Measurements from ENCODE around the gene SEPTIN8. TPM values are rescaled to one million over a fixed set of nuclear protein-coding genes. Genes with fewer than 3 reads are reported as not detected.
A peak's percentile ranks its signal among the peaks of the same experiment; 100 is the strongest.

SEPTIN8 gene
- total and polyA plus RNA-seq, 3 experiments from 2014 or later = 2.8 to 38.1 (median 34.5) TPM

DNA sequence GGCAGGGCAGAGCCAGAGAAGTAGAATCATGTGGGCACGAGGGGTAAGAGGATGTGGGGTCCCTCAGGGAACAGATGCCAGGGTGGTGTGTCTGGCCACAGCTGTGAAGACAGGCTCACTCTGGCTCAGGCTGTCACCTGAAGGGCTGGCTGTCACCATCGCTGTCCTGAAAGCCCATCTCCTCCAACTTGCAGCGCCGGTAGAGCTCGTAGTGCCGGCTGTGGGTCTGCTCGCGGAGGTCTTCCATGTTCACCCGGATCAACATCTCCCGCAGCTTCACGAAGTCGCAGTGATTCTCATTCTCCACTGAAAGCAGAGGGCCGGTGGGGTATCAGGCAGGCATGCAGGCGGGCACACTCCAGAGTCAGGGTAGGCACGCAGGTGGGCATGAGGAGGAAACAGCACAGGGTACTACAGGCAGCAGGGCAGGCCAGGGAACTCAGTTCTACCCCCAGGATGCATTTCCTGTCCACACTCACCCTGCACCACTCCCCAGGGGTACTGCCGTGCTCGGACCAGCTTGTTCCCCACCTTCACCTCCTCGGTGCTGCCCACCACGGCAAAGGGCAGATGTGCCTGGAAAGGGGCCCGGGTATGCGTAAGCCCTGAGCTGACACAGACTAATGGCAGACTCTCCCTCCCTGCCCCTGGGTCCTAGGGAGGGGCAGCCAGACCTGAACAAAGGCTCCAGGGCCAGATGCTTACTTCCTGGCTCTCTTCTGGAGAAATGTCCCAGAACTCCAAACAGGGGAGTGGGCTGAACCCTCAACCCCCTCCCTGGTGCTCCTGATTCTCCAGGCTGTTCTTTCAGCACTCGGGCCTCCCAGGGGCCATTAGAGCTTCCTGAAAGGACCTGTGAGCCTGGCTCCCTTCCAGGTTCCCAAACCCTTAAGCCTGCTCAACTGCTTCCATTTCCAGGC lies 15.5 kb downstream of the SEPTIN8 start:
- peak overlapping the region in 2 of 8 donors; percentile 42 to 68 for H3K27ac Mint-ChIP-seq
- H3K27me3 Mint-ChIP-seq = peaks cover 0 to 2% of the 10 kb centered on the region in 2 donors
- POLR2A ChIA-PET = no interaction called here
- DNase-seq = peak in 1 of 5 donors; percentile 37
- Histone ChIP-seq H3K4me1 (ENCODE audit: insufficient read depth, low read length) (no peaks in the 10 kb centered on the region), H3K36me3 (ENCODE audit: insufficient read depth, low read length) (no peaks in the 10 kb centered on the region), H3K27ac (ENCODE audit: low read depth, low read length) (no peak overlapping the region), H3K4me3 (ENCODE audit: low read length) (no peak overlapping the region), H3K9me3 (ENCODE audit: low read length) (no peaks in the 10 kb centered on the region), H3K27me3 (ENCODE audit: insufficient read depth, low read length, poor library complexity, severe bottlenecking) (no peaks in the 10 kb centered on the region)
- CTCF ChIA-PET = no interaction called here
- no peak overlapping the region for H3K4me3 Mint-ChIP-seq
- H3K4me1 Mint-ChIP-seq = no peaks in the 10 kb centered on the region
- peaks cover 0 to 46% (median 3%) of the 10 kb centered on the region in 3 donors for H3K36me3 Mint-ChIP-seq
- H3K9me3 Mint-ChIP-seq = no peaks in the 10 kb centered on the region

DNA sequence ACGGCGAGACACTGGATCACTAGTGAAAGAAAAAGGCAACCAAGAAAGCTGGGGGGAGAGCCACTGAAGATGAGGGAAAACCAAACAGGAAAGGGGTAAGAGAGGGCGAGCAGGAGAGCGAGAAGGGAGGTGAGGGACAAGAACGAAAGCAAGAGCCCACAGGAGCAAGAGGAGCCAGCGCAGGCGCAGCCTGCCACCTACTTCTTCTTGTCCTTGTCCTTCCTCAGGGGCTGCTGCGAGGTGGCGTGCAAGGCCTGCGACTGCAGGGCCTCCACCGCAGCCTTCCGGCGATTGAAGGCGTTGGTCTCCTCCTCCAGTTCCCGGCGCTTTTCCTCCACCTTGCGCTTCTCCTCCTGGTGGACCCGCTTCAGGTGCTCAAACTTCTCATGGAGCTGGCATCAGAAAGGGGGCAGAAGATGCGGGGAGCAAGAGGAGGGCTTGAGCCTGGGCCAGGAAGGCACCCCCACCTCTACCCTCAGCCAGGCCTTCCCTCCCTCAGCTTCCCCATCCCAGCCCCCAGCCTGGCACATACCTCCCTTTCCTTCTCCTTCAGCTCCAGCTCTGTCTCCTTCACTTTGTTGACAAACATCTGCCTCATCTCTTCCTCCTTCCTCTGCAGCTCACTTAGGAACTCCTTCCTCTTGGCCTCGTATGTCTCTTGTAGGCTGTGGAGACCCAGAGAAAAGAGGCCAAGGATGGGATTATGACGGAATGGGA lies 16.3 kb downstream of the SEPTIN8 start:
- CTCF ChIA-PET = no interaction called here
- POLR2A ChIA-PET = no interaction called here
- peaks cover 0 to 2% of the 10 kb centered on the region in 2 donors for H3K27me3 Mint-ChIP-seq
- Histone ChIP-seq H3K4me3 (ENCODE audit: low read length) (no peak overlapping the region), H3K4me1 (ENCODE audit: insufficient read depth, low read length) (no peaks in the 10 kb centered on the region), H3K27ac (ENCODE audit: low read depth, low read length) (no peak overlapping the region), H3K9me3 (ENCODE audit: low read length) (no peaks in the 10 kb centered on the region), H3K27me3 (ENCODE audit: insufficient read depth, low read length, poor library complexity, severe bottlenecking) (no peaks in the 10 kb centered on the region), H3K36me3 (ENCODE audit: insufficient read depth, low read length) (no peaks in the 10 kb centered on the region)
- H3K27ac Mint-ChIP-seq = peak overlapping the region in 3 of 8 donors; percentile 40 to 65 (median 59)
- H3K9me3 Mint-ChIP-seq = no peaks in the 10 kb centered on the region
- no peaks in the 10 kb centered on the region for H3K4me1 Mint-ChIP-seq
- peak in 1 of 5 donors; percentile 41 for DNase-seq
- peaks cover 0 to 46% (median 3%) of the 10 kb centered on the region in 3 donors for H3K36me3 Mint-ChIP-seq
- H3K4me3 Mint-ChIP-seq = no peak overlapping the region

DNA sequence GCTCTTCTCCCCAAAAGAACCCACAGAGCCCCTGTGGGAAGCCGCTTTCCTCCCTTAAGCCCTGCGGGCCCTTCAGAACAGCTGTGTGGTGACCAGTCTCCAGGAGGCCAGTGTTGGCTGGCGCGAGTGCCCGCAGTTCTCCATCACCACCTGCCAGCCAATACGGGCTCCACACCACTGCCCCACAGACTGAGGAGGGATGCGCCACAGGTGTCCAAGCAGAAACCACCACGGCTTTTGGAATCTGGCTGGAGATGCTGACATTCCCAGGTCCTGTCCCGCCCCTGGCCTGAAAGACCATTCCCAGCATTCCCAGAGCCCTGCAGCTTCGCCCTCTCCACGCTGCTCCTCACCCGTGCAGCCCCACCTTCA lies 17.0 kb downstream of the SEPTIN8 start:
- CTCF ChIA-PET = interaction anchor here (1.1 kb wide), 1 partner anchor 60 kb away, joined by 3 read pairs; no protein-coding TSS in a partner anchor
- POLR2A ChIA-PET = no interaction called here
- H3K9me3 Mint-ChIP-seq = no peaks in the 10 kb centered on the region
- no peaks in the 10 kb centered on the region for H3K4me1 Mint-ChIP-seq
- peaks cover 0 to 2% of the 10 kb centered on the region in 2 donors for H3K27me3 Mint-ChIP-seq
- DNase-seq = peak in 1 of 5 donors; percentile 37
- H3K27me3 ChIP-seq (ENCODE audit: insufficient read depth, low read length, poor library complexity, severe bottlenecking) = no peaks in the 10 kb centered on the region
- no peak overlapping the region for H3K4me3 Mint-ChIP-seq
- H3K27ac ChIP-seq (ENCODE audit: low read depth, low read length) = no peak overlapping the region
- no peaks in the 10 kb centered on the region for H3K4me1 ChIP-seq (ENCODE audit: insufficient read depth, low read length)
- no peak overlapping the region for H3K4me3 ChIP-seq (ENCODE audit: low read length)
- no peaks in the 10 kb centered on the region for H3K9me3 ChIP-seq (ENCODE audit: low read length)
- H3K36me3 Mint-ChIP-seq = peaks cover 0 to 49% (median 3%) of the 10 kb centered on the region in 3 donors
- no peaks in the 10 kb centered on the region for H3K36me3 ChIP-seq (ENCODE audit: insufficient read depth, low read length)
- no peak overlapping the region for H3K27ac Mint-ChIP-seq

DNA sequence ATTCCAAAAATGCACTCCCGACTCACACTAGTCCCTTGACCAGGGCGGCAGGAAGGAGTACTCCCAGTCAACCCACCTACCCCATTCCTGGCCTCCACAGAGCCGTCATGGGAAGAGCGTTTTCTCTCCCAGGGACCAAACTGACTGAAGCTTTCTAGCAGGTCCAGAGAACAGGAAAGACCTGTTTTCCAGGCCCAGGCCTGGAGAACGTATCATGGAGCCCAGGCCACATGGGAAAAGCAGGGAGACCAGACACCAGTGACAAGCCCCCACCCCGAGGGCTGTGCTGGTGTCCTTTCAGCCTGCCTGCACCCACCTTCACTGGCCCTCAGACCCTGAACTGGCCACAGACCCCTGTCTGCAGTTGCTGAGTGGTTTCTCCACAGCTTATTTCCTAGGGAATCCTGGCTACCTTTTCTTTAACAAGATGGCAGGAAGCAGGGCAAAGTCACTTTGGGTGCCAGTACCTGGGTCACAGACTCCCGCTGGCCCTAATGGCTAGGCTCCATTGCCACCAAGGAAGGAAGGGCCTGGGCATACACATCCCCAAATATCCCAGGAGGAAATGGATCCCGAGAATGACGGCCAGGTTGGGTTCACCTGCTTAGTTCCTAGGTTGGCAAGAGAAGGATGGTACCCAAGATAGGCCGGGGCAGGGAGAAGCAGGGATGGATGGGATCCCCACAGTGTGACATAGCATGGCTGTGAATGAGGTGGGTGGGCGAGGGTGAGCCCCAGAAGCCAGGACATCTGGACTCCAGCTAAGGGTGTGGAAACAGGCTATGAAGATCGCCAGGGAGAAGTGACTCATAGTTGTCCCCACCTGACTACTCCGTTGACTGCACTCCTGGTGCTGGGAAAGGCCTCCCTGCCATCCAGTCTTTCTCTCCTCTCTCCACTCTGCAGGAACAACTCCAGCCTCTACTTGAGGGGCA lies 17.7 kb downstream of the SEPTIN8 start:
- peaks cover 0 to 49% (median 3%) of the 10 kb centered on the region in 3 donors for H3K36me3 Mint-ChIP-seq
- Histone ChIP-seq H3K27ac (ENCODE audit: low read depth, low read length) (no peak overlapping the region), H3K4me3 (ENCODE audit: low read length) (no peak overlapping the region), H3K36me3 (ENCODE audit: insufficient read depth, low read length) (no peaks in the 10 kb centered on the region), H3K9me3 (ENCODE audit: low read length) (no peaks in the 10 kb centered on the region), H3K27me3 (ENCODE audit: insufficient read depth, low read length, poor library complexity, severe bottlenecking) (no peaks in the 10 kb centered on the region), H3K4me1 (ENCODE audit: insufficient read depth, low read length) (no peaks in the 10 kb centered on the region)
- H3K4me1 Mint-ChIP-seq = no peaks in the 10 kb centered on the region
- ChIA-PET POLR2A (no interaction called here), CTCF (interaction anchor here (1.1 kb wide), 1 partner anchor 61 kb away, joined by 3 read pairs; no protein-coding TSS in a partner anchor)
- H3K27ac Mint-ChIP-seq = peak overlapping the region in 2 of 8 donors; percentile 4 to 68
- no peaks in the 10 kb centered on the region for H3K9me3 Mint-ChIP-seq
- no peak overlapping the region for H3K4me3 Mint-ChIP-seq
- peak in 1 of 5 donors; percentile 32 for DNase-seq
- peaks cover 0 to 2% of the 10 kb centered on the region in 2 donors for H3K27me3 Mint-ChIP-seq

DNA sequence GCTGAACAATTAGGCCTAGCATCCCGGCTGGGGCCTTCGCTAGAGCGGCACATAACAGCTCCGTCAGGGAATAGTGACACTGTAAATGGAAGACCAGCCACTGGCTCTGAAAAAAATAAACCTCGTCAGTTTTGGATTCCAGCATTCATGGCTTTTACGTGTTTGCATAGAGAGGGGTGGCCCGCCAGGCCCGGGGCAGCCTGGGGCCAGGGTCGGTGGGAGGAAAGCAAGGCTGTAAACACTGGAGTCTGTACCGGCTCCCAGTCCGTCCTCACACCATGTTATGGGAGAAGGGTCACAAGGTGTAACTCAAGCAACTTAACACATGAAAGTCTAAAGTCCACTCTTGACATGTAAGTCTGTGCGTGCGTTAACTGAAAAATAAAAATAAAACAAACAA lies 18.6 kb downstream of the SEPTIN8 start:
- H3K36me3 Mint-ChIP-seq = peaks cover 0 to 48% (median 5%) of the 10 kb centered on the region in 3 donors
- peaks cover 0 to 2% (median 0%) of the 10 kb centered on the region in 3 donors for H3K4me1 Mint-ChIP-seq
- no peaks in the 10 kb centered on the region for H3K9me3 ChIP-seq (ENCODE audit: low read length)
- no peaks in the 10 kb centered on the region for H3K36me3 ChIP-seq (ENCODE audit: insufficient read depth, low read length)
- CTCF ChIA-PET = no interaction called here
- POLR2A ChIA-PET = no interaction called here
- H3K27ac ChIP-seq (ENCODE audit: low read depth, low read length) = no peak overlapping the region
- no peak overlapping the region for H3K27ac Mint-ChIP-seq
- H3K4me3 Mint-ChIP-seq = no peak overlapping the region
- no peak overlapping the region for H3K4me3 ChIP-seq (ENCODE audit: low read length)
- H3K9me3 Mint-ChIP-seq = no peaks in the 10 kb centered on the region
- H3K4me1 ChIP-seq (ENCODE audit: insufficient read depth, low read length) = no peaks in the 10 kb centered on the region
- no peaks in the 10 kb centered on the region for H3K27me3 ChIP-seq (ENCODE audit: insufficient read depth, low read length, poor library complexity, severe bottlenecking)
- DNase-seq = peak in 1 of 5 donors; percentile 25
- H3K27me3 Mint-ChIP-seq = peaks cover 0 to 2% of the 10 kb centered on the region in 2 donors

DNA sequence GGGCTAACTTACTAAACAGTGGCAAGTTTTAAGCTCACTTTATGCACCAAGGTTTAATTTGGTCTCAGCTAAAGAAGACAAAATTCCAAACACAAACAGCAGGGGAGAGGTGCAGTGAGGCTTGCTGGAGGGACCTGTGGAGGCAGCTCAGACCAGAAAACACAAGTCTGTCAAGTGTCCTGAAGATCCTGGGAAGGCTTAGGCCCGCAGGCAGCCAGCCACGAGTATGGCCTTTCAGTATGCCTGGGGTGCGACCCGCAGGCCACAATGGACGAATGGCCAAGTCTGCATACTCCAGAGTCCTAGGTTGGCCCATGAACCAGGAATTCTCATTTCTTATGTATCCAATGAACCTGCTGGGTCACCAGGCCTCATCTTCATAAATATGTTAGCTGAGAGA lies 20.5 kb downstream of the SEPTIN8 start:
- Mint-ChIP-seq H3K4me3 (no peak overlapping the region), H3K9me3 (no peaks in the 10 kb centered on the region), H3K27ac (no peak overlapping the region), H3K27me3 (peaks cover 0 to 2% of the 10 kb centered on the region in 2 donors), H3K36me3 (peaks cover 0 to 49% (median 7%) of the 10 kb centered on the region in 3 donors), H3K4me1 (peaks cover under 1 to 4% (median under 1%) of the 10 kb centered on the region in 3 donors)
- Histone ChIP-seq H3K36me3 (ENCODE audit: insufficient read depth, low read length) (no peaks in the 10 kb centered on the region), H3K4me3 (ENCODE audit: low read length) (no peak overlapping the region), H3K27me3 (ENCODE audit: insufficient read depth, low read length, poor library complexity, severe bottlenecking) (no peaks in the 10 kb centered on the region), H3K4me1 (ENCODE audit: insufficient read depth, low read length) (no peaks in the 10 kb centered on the region), H3K27ac (ENCODE audit: low read depth, low read length) (no peak overlapping the region), H3K9me3 (ENCODE audit: low read length) (no peaks in the 10 kb centered on the region)
- POLR2A ChIA-PET = no interaction called here
- CTCF ChIA-PET = interaction anchor here (0.8 to 1.2 kb wide), 2 partner anchors 9 to 41 kb away, joined by 3 read pairs; partner anchors contain the start of gene CCNI2
- DNase-seq = no peak

DNA sequence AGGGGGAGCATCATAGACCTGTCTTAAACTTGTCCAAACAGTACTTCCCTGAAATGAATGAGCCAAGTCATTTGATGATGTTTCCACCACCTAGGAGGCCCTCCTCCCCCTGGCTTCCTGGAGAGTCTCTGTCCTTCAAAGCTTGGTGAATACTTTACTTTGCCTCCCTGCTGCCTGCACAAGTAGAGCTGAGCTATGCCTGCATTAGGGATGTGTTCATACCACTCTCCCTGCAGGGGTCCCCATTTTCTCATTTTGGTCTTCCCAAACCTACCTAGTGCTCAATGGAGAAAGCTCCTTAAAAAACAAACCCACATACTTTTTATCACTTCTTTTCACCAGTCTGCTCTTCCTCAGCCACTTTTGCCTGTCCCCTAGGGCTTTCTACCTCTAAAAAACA lies 22.1 kb downstream of the SEPTIN8 start:
- no peak overlapping the region for H3K27ac ChIP-seq (ENCODE audit: low read depth, low read length)
- no peaks in the 10 kb centered on the region for H3K27me3 ChIP-seq (ENCODE audit: insufficient read depth, low read length, poor library complexity, severe bottlenecking)
- peaks cover 0 to 44% (median 7%) of the 10 kb centered on the region in 3 donors for H3K36me3 Mint-ChIP-seq
- H3K4me3 Mint-ChIP-seq = no peak overlapping the region
- H3K9me3 ChIP-seq (ENCODE audit: low read length) = no peaks in the 10 kb centered on the region
- peaks cover 4 to 15% (median 9%) of the 10 kb centered on the region in 3 donors for H3K4me1 Mint-ChIP-seq
- H3K27me3 Mint-ChIP-seq = no peaks in the 10 kb centered on the region
- H3K9me3 Mint-ChIP-seq = no peaks in the 10 kb centered on the region
- H3K4me1 ChIP-seq (ENCODE audit: insufficient read depth, low read length) = no peaks in the 10 kb centered on the region
- ChIA-PET POLR2A (interaction anchor here (1.3 kb wide), 1 partner anchor 9 kb away, joined by 4 read pairs; no protein-coding TSS in a partner anchor), CTCF (interaction anchor here (0.9 to 3.2 kb wide), 3 partner anchors 8 to 65 kb away, joined by 3 to 13 read pairs (median 3); partner anchors contain the start of gene CCNI2)
- no peak overlapping the region for H3K27ac Mint-ChIP-seq
- H3K36me3 ChIP-seq (ENCODE audit: insufficient read depth, low read length) = no peaks in the 10 kb centered on the region
- no peak overlapping the region for H3K4me3 ChIP-seq (ENCODE audit: low read length)
- no peak for DNase-seq
